Neural progenitor cell (in vitro differentiated cells): Measurements from ENCODE around the gene KASH5.
"Not testable (repeated sequence)": the region's sequence is repeated elsewhere in the genome, so short reads cannot be mapped to it uniquely, and the experiment has no call there.

Experiments
- CTCF ChIP-seq: fragments of 200-600 bp; sonication (generic); IDR thresholded peaks from 2 replicates; pipeline ENCODE4 v1.5.1; 2017; ENCODE audit warnings: antibody characterized with exemption, mild to moderate bottlenecking
- EZH2 ChIP-seq: fragments of 200-600 bp; sonication (generic); IDR thresholded peaks from 2 replicates; pipeline ENCODE4 v1.6.1; 2017; ENCODE audit warnings: antibody characterized with exemption, mild to moderate bottlenecking, moderate library complexity
- EZH2phosphoT487 ChIP-seq: fragments of 200-600 bp; sonication (generic); IDR thresholded peaks from 2 replicates; pipeline ENCODE4 v1.6.1; 2017; ENCODE audit warnings: antibody characterized with exemption

- TF ChIP-seq CTCF, EZH2, EZH2phosphoT487: not testable (repeated sequence)
Observed at GRCh38 chr19:49461130-49461529, 73.1 kb downstream of the KASH5 start.
